NCI-H2029 (cell line): ENCODE results near the gene AQP1.

ENCODE experiments used
- DNase-seq: peaks from one replicate; lab custom pipeline; 2025; lab: John Stamatoyannopoulos, UW

The AQP1 gene

DNA sequence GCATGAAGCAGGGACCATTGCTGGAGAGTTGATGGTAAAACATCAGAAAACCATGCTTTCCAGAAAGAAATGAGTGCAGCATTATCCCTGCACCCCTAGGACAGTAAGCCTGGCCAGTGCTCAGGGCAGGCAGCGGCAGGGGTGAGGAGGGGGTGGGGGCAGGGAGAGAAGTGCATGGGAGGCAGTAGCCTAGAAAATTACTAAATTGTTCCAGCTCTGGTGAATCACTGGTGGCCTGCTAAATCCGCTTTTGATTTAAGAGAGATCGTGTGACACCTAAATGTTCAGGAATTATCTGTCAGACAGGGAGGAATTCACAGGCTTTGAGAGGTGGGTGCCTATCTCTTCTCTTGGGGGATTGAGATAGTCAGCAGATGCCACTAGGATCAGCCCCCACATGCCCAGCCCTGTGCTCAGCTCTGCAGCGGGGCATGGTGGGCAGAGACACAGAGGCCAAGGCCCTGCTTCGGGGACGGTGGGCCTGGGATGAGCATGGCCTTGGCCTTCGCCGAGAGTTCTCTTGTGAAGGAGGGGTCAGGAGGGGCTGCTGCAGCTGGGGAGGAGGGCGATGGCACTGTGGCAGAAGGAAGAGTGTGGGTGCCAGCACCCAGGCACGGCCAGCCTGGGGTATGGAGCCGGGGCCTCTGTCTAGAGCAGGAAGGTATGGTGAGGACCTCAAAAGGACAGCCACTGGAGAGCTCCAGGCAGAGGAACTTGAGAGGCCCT lies 5.0 kb upstream of the AQP1 start:
- DNase-seq, result no peak

DNA sequence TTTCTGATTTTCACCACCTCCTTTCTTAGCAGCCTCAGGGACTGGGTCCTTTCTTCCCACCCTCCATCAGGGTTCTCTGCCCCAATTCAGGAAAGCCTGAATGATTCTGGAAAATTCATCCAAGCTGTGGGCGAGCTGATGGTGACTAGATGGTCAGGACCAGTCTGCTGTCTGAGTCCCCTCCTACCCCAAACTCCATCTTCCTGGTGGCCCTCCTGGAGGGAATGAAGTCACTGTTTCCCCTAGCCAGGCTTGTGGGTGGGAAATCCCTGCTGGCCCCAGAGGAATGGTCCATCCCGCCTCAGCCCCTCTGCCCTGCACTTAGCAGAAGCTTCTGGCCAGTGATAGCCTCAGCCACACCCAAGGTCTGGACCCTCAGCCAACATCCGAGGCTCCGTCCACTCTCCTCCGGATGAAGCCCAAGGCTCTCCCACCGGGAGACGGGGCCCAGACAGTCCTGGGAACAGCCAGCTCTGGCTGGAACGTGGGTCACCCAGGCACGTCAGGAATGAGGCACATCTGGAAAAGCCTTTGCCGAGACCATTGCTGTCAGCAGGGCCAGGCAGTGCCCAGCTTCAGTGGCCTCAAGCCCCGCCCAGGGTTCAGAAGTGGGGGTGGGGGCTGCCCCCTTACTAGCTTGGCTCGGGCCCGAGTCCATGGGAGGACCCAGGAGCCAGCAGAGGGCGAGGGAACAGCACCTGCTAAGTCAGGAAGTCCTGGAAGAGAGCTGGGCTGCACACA lies 4.0 kb upstream of the AQP1 start:
- no peak for DNase-seq

DNA sequence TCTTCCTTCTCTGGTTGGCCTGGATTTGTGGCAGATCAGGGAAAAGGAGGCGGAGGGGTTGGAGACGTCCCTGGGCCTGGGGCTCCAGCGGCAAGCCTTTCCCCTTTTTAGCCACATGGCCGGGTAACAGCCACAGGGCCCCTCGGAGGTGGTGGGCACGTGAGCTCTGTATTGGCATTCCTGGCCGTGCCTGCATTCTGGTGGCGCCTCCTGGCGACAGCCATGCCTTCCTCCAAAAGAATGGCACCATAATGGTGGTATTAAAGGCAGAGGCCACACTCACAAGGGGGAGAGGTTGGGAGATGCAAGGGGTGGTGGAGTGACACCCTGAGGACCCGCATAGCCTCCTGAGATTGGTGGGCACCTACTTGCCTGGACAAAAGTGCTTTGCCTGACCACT lies 3.0 kb upstream of the AQP1 start:
- no peak for DNase-seq

DNA sequence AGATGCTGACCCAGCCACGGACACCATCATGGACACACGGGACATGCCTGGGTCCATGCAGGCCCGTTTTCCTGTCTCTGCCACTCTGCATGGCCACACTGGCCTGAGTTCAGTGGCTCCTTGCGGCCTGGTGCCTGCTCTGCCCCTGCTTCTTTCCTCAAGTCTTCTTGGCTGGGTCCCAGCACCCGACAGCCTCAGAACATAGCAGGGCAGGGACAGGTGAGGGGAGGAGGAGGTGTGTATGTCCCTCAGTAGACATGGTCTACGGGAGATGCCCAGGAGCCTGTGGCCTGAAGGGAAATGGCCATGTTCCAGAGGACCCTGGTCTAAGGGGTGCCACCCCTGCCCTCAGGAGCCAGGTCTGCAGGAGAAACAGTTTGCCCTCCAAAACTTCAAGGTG lies 2.2 kb upstream of the AQP1 start:
- no peak for DNase-seq

DNA sequence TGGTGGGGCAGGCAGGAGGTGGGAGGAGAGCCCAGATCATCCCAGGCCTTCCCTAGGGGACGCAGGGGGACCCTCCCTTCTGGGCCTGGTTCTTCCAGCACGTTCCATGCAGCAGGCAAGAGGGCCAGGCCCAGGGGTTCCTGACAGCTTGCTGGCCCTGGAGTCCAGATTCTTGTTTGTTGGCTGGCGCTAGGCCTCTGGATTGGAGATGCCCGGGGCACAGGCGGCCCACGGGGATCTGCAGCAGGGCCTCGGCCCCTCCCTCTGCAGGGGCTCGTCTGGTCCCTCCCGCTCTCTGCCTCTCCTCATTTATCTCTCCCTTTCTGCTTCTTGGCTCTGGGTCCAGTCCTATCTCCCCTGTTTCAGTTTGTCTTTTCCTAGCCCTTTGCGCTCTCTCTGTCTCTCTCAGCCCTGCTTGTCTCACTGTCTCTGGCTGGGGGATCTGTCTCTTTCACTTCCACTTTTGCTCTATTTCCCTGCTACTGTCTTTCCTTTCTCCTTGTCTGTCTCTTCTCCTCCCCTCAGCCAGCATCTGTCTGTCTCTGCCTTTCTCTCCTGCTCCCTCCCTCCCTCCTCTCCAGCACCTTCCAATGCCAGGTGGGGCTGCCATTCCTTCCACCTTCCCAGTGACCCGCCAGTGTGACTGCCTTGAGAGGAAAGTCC lies 1.1 kb upstream of the AQP1 start:
- no peak for DNase-seq

DNA sequence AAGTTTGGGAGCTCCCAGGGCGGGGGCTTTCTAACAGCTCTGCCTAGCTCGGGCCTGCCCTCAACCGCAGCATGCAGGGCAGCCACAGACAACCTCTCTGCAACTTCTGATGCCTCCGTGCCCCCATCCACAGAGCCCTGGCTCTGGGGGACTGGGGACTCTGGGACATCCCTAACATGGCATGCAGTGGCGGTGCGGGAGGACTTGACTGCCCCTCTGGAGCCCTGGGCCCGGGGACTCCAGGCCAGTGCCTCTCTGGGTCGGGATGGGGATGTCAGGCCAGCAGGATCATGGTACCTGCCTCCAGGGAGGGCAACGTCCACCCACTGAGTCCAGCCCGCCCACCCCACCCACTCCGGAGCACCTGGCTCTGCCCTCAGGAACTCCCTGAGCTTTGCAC lies 520 bp upstream of the AQP1 start:
- DNase-seq, result no peak

DNA sequence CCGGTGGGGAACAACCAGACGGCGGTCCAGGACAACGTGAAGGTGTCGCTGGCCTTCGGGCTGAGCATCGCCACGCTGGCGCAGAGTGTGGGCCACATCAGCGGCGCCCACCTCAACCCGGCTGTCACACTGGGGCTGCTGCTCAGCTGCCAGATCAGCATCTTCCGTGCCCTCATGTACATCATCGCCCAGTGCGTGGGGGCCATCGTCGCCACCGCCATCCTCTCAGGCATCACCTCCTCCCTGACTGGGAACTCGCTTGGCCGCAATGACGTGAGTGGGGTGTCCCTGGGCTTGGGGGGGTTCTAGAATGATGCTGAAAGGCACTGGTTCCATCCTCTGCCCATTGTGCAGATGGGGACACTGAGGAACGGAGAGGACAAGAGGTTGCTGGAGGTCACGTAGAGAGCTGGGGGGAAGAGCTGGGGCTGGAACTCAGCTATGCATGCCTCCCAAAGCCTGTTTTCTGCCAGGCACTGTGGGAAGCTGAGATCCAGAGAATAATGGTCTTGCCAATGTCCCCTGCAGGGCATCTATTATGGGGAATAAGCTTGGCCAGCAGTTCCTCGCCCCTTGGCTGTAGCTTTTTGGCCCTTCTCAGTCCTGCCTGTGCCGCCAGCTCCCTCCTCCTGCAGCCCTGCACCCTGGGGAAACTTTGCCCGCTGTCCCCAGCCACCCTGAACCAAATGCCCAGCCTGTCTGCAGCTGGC lies 523 bp downstream of the AQP1 start:
- no peak for DNase-seq

DNA sequence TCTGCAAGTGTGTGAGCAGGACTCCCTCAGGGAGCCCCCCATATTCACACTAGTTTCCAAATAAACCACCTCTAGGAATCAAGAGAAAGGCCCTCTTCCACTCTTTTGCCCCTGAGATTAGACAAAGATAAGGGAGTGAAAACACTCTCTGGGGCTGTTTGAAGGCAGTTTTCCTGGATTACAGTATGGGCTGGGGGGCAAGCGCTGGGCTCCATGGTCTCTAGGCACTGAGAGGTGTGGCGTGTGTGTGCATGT lies 1.0 kb downstream of the AQP1 start:
- DNase-seq, result no peak

DNA sequence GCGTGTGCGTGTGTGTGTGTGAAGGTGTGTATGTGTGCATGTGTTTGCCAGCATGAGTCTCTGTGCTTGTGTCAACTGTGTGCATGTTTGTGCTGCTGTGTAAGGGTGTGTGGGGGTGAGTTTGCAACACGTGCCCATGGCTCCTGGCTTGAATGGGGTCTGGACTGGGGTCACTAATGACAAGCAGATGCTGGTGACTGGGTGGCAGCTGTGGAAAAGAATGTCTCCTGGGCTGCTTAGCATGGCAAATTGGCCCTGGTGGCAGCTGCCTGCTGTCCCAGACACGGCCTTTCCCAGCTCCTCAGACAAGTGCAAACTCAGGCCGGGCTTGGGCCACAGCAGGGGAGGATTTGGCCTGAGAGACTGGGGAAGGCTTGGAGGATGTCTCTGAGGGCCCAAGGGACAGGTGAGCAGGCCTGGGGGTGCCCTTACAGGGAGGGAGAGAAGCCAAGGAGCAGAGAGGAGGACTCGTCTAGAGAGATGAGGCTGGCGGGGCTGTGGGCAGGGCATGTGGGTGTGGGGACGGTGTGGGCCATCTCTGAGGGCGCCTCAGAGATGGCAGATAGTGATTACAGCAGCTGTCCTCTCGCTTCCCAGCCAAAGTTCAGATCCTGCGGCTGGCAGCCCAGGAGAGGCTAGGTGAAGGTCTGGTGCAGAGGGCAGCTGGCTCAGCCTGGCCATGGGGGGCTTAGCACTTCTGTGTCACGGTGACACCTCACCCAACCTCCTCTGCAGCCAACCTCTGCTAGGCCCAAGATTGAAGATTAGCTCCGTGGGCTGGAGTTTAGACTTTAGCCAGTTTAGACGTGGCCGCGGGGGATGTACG lies 1.5 kb downstream of the AQP1 start:
- DNase-seq, result no peak

DNA sequence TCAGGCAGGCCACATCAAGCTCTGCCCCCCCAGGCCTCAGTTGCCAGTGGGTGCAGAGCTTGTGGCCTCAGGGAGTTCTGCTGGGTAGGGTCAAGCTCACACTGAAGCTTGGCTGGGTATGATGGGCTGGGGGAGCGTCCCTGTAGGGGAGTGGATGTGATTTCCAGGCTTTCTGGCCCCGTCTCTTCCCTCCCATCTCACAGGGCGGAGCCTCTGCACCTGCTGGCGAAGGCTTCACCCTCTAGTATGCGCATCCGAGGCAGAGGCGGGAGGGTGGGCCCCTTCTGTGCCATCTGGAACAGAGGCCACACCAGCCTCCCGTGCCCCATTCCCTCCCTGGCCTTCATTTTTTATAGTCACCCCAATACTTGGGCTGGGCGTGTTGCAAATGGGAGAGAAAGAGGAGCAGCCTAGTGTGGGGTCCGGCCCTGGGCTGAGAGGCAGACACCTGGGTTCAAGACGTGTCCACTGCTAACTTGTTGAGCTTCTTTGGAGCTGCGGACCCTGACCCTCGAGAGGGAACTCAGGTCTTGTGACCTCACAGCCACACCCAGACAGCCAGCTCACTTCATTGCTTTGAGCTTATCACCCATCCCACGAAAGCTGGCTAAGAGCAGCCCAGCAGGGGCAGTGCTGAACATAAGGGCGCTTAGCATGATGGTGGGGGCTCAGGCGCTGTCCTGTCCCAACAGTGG lies 2.3 kb downstream of the AQP1 start:
- DNase-seq, result no peak

DNA sequence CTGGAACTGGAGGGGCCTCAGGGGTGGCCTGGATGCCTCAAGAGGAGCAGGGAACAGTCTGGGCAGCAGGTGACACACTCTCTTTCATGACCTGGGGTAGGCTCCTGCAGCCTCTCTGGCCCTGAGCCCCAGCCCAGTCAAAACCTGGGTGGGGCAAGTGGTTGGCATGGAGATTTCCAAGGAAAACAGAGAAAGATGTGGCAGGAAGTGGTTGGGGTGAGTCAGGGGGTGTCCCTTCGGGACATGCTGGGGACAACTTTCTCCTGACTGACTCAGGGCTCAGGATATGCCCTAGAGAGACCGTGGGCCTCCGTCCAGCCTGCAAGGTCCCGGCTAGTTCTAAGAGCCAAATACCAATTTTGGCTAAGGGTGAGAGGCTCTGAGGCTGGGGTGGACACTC lies 2.9 kb downstream of the AQP1 start:
- no peak for DNase-seq

DNA sequence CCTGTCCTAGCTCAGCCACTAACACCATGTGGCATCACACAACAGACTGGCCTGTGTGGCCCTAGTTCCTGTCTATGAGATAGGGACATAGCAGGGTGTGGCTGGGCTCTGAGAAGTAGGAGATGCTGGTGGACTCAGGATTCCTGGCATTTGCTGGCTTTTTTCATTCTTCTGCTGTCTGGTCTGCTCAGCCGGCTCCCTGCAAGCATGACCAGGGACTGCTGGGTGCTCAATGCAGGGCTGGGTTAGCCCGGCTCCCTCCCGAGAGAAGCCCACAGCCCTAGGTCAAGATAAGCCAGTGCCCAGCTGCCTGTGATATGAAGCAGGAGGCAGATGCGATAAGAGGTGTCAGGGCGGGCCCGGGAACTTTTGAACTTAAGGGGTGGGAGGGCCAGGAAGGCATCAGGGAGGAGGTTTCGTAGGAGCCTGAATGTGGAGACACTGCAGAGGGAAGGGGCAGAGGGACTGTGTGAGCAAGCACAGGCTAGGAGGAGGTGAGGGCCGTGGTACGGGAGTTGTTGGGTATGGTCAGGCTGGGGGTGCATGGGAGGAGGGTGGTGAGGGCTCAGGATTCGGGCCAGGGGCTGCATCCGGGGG lies 3.5 kb downstream of the AQP1 start:
- no peak for DNase-seq

DNA sequence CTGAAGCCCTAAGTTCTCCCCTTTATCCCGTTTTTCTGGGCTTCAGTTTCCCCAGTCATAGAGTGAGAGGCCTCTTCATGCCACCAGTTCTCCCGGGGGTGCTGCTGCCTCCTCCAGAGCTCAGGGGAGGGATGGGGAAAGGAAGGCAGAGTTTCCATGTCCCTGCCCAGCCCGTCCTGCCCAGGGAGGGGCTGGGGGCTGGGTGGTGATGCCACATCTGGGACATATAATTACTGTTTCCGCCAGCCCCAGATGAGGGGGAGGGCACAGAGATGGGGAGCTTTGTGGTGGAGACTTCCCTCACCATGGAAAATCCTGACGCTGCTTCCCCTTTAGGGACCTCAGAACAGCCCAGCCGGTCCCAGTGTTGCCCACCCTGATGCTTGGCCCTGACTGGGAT lies 4.1 kb downstream of the AQP1 start:
- DNase-seq, result no peak

DNA sequence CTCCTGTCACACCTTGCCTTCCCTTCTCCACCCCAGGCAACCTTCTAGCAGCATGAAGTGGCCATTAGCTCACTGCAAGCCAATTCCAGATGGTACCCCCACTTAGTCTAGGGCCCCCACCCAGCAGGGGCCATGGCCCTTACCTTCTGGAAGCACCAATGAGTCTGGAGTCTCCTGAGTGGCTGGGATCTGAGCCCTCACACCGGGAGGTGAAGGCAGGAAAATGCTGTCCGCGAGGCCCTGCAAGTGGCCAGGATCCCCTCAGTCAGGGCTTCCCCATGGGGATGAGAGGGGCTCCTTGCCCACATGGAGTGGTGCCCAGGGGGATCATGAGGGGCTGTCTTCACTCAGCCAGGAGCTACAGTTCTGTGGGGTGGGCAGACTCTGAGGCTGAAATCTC lies 4.6 kb downstream of the AQP1 start:
- DNase-seq, result no peak

DNA sequence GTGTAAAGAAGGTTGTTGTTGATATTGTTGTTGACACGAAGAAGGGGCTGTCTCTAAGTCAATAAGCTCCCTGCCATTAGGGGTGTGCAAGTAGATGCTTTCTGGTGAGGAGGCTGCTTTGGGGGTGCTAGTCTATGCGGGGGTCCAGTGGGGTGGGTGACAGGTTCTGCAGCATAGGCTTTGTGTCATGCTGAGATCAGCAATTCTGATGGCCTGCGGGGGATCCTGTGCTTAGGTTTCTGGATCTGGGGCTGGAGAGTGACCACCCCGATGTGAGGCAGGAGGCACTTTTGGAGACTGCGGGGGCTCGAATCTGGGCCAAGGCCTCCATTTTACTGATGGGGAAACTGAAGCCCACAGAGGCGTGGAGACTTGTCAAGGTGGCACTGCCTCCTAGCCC lies 5.1 kb downstream of the AQP1 start:
- DNase-seq, result no peak

DNA sequence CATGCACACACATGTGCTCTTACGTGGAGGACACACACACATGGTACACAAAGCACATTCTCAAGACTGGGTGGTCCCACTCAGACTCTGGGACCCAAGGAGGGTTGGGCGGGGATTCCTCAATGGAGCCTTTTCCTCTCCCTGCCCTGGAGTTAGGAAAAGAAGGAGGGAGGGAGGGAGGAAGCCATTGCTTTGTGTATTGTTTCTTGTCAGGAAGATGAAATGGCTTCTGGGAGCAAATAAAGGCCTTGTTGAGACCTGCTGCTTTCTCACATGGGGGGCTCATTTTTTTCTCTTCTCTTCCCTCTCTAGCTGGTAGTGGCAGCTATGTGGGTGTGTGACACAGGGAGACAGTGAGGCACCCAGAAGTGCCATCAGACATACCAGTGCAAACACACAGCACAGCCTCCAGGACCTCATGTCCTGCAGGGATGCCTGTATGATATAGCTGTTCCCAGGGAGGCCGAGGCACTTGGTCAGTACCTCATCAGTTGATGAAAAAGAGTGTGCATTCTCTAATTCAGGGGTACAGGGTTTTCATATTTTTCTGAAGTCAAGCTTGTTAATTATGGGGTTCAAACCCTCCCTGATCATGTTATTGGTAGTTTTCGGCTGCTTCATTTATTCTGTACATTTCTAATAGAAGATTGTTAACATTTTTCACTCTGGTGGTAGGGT lies 5.7 kb downstream of the AQP1 start:
- no peak for DNase-seq

DNA sequence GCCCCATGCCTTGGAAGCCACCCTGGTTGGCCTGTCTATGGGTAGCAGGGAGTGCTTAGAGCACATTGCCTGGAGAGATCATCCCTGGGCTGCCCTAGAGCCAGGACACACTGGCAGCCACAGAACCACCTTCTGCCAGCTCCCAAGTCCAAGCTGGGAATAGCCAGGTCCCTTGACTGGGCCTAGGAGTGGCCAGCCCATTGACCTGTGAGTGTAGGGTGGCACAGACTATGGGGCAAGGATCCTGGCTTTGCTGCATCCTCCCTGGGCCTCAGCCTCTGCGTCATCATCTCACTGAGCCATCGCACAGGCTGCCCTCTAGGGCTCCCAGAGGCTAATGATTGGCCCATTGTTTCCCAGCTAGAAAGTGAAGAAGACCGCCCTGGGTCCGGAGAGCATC lies 7.0 kb downstream of the AQP1 start:
- DNase-seq, result no peak

DNA sequence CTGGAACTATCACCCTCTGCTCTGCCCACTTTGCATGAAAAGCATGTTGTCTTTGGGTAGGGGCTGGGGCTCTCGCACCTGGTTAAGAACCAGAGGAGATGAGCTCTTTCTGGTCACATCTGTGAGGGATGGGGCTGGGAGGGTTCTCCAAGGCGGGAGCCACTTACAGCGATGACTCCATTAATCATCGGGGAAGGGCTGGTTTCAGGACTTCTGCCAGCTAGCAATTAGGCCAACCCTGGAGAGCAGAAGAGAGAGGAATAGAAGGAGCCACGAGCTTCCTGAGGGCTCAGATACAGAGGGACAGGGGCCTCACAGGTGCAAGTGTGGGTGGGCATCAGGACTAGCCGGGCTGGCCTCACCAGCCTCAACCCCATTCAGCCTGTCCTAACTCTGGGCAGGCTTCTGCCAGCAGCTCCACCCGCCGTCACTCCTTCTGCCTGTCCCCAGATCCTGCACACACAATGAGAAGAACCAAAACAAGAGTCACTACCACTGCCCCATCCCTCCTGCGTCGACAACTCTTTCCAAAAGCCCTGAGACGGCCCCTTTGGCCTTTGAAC lies 8.4 kb downstream of the AQP1 start:
- DNase-seq, result no peak

DNA sequence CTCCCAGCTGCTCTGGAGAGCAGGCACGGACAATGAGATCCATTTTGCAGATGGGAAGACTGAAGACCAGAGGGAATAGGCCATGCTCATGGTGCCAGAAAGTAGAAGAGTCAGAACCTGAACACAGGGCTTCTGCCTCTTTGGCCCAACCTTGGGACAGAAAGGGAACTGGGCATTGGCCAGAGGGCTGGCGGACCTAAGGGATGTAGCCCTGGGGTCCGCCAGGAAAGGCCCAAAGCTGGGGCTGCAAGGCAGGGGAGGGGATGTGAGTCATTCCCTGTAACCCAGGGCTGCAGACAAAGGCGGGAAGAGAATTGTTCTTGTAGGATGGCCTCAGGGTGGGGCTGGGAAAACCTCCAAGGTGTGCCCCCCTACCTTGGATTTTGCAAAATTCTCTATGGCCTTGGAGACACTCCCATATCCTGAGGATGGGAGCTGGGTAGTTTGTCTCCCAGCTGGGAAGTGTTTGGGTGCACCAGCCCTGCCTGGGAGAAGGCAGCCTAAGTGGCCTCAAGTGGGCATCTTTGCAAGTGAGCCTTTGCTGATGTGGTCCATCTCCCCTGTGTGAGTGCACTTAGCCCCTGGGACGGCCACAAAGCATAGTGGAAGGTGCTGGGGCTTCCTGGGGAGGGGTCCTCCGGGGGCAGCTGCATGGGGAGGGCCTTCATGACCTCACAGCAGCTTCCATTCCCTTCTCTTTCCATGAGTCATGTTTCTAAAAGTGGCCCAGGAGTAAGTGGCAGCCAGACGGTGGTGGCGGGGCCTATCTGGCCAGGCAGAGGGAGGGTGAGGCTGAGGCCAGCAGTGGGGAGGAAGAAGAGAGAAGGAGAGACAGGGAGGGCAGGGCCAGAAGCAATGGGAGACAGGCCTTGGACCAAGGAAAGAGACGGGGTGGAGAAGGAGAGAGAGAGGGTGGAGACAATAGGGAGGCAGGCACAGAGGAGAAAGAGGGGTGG lies 9.2 kb downstream of the AQP1 start:
- no peak for DNase-seq
